ENCODE data around the gene PRR23C.

The PRR23C gene

DNA sequence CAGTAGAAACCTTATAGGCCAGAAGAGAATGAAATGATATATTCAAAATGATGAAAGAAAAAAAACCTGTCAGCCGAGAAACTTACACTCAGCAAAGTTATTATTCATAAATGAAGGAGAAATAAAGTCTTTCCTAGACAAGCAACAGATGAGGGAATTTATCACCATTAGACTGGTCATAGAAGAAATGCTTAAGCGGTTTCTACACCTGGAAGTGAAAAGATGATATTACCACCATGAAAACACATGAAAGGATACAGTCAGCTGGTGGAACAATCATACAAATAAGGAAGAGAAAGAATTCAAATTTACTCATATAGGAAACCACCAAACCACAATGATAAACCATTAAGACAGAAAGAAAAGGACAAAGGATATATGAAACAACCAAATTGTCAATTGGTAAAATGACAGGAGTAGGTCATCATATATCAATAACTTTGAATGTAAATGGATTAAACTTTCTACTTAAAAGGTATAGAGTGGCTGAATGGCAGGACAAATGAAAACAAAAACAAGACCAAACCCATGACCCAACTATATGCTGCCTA is 29.9 kb upstream of the PRR23C start:
- no peak overlapping the region for H3K4me3 ChIP-seq (ENCODE audit: low read depth in 1 of 2, low read length in 1 of 2)
- H3K27me3 ChIP-seq = peaks cover 11% of the 10 kb centered on the region
- TF ChIP-seq, protein P1, sequence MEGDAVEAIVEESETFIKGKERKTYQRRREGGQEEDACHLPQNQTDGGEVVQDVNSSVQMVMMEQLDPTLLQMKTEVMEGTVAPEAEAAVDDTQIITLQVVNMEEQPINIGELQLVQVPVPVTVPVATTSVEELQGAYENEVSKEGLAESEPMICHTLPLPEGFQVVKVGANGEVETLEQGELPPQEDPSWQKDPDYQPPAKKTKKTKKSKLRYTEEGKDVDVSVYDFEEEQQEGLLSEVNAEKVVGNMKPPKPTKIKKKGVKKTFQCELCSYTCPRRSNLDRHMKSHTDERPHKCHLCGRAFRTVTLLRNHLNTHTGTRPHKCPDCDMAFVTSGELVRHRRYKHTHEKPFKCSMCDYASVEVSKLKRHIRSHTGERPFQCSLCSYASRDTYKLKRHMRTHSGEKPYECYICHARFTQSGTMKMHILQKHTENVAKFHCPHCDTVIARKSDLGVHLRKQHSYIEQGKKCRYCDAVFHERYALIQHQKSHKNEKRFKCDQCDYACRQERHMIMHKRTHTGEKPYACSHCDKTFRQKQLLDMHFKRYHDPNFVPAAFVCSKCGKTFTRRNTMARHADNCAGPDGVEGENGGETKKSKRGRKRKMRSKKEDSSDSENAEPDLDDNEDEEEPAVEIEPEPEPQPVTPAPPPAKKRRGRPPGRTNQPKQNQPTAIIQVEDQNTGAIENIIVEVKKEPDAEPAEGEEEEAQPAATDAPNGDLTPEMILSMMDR (IDR thresholded peaks at IDR 0.05) = no peak
- H3K4me1 ChIP-seq (ENCODE audit: control insufficient read depth in 1 of 2, insufficient read depth in 1 of 2, low read depth in 1 of 2, low read length in 1 of 2) = no peaks in the 10 kb centered on the region
- no peak overlapping the region for H3K27ac ChIP-seq
- H3K36me3 ChIP-seq = no peaks in the 10 kb centered on the region
- no peaks in the 10 kb centered on the region for H3K9me3 ChIP-seq

DNA sequence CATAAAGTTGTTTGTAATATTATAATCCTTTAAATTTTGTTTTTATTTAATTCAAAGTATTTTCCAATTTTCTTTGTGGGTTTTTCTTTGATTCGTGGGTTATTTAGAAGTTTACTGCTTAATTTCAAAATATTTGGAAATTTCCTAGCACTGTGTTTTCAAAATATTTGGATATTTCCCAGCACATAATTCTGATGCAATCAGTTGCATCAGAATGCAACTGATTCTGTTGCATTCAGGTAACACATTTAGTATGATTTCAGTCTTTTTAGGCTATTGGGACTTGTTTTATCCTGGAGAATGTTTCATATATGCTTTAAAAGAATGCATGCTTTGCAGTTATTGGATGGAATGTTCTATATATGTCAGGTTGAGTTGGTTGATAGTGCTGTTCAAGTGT is 18.2 kb upstream of the PRR23C start:
- Histone ChIP-seq H3K9me3 (no peaks in the 10 kb centered on the region), H3K4me1 (ENCODE audit: control insufficient read depth in 1 of 2, insufficient read depth in 1 of 2, low read depth in 1 of 2, low read length in 1 of 2) (peaks cover 4 to 7% of the 10 kb centered on the region in 2 experiments), H3K36me3 (no peaks in the 10 kb centered on the region), H3K4me3 (ENCODE audit: low read depth in 1 of 2, low read length in 1 of 2) (no peak overlapping the region), H3K27me3 (no peaks in the 10 kb centered on the region), H3K27ac (no peak overlapping the region)
- TF ChIP-seq, protein P1 (IDR thresholded peaks at IDR 0.05) = no peak

DNA sequence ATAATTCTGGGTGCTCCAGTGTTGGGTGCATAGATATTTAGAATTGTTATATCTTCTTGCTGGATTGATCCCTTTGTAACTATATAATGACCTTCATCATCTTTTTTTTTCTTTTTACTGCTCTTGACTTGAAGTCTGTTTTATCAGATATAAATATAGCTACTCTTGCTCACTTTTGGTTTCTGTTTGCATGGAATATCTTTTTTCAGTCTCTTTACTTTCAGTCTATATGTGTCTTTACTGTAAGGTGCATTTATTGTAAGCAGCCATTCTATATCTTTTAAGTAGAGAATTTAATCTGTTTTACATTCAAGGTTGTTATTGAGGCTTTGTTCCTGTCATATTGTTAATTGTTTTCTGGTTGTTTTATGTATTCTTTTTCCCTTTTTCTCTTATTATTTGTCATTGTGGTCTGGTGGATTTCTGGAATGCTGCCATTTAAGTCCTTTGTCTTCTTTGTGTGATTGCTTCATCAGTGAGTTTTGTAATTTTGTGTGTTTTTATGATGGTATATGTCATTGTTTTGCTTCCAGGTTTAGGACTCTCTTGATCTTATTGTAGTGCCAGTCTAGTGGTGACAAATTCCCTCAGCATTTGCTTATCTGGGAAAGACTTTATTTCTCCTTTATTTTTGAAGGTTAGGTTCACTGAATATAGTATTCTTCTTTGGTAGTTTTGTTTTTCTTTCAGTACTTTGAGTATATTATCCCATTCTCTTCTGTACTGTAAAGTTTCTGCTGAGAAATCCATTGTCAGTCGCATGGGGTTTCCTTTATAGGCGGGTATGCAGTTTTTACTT is 8.3 kb upstream of the PRR23C start:
- TF ChIP-seq, protein P1 (IDR thresholded peaks at IDR 0.05) = no peak
- no peaks in the 10 kb centered on the region for H3K4me1 ChIP-seq (ENCODE audit: control insufficient read depth in 1 of 2, insufficient read depth in 1 of 2, low read depth in 1 of 2, low read length in 1 of 2)
- no peak overlapping the region for H3K4me3 ChIP-seq (ENCODE audit: low read depth in 1 of 2, low read length in 1 of 2)

DNA sequence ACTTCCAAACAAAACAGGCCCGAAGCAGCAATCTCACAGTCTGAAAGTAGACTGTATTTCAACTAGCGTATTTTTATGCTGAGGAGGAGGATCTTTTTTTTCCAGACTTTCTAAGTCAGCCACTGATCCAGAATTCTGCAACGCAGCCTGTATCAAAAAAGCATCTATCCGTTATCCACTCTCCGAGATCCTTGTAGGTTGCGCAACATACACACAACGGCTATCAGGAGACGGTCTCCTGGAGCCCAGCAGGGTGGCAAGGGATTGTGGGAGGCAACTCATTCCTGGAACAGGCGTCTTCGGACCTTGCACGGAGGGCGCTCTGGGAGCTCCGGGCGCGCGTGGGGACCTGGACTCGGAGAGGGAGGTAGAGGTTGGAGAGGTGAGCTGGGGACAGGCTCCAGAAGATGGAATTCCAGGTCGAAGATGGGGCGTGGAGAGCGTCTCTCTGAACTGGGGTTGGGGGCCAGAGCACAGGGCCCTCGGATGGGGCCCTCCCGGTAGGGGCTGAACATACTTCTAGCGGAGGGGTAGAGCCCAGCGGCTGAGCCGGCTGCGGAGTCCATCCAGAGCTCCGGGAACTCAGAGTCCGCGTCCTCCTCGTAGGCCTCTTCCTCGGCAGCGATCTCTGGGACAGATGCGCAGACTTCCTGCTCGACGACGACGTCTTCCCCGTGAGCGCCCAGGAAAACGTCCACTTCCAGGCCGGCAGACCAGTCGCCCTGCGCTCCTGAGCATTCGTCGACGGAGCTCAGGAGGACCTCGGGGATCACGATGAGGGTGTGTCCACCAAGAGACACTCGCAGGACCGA is 932 bp downstream of the PRR23C start:
- H3K27me3 ChIP-seq = peaks cover 26% of the 10 kb centered on the region
- H3K36me3 ChIP-seq = no peaks in the 10 kb centered on the region
- TF ChIP-seq, protein P1 (IDR thresholded peaks at IDR 0.05) = no peak
- H3K4me1 ChIP-seq (ENCODE audit: control insufficient read depth in 1 of 2, insufficient read depth in 1 of 2, low read depth in 1 of 2, low read length in 1 of 2) = no peaks in the 10 kb centered on the region
- peaks cover 5% of the 10 kb centered on the region for H3K9me3 ChIP-seq
- H3K4me3 ChIP-seq (ENCODE audit: low read depth in 1 of 2, low read length in 1 of 2) = no peak overlapping the region
- H3K27ac ChIP-seq = no peak overlapping the region

More for the DNA sequence above, 8.3 kb upstream of the PRR23C start:
- Histone ChIP-seq H3K9me3 (no peaks in the 10 kb centered on the region), H3K36me3 (no peaks in the 10 kb centered on the region), H3K27ac (no peak overlapping the region), H3K27me3 (peaks cover 9% of the 10 kb centered on the region)

DNA sequence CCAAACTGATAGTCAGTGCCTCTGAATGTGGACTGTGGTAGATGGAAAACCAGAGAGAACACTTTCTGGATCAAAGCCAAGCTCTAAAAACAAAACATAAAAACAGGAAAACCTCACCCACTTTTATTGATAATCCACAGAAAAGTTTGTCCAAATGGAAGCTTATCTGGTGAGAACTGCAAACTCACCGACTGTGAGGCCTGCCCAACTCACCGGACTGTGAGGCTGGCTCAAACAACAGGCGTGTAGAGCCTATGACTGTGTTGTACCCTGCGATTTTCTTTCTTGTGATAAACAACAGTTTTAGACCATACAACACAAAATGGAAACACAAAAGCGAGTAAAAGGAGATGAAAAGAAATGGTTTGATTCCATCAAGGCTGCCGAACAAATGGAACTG is 7.2 kb downstream of the PRR23C start:
- TF ChIP-seq, protein P1 (IDR thresholded peaks at IDR 0.05) = no peak
- no peak overlapping the region for H3K27ac ChIP-seq
- H3K36me3 ChIP-seq = no peaks in the 10 kb centered on the region
- H3K4me3 ChIP-seq (ENCODE audit: low read depth in 1 of 2, low read length in 1 of 2) = no peak overlapping the region
- H3K9me3 ChIP-seq = no peaks in the 10 kb centered on the region
- no peaks in the 10 kb centered on the region for H3K4me1 ChIP-seq (ENCODE audit: control insufficient read depth in 1 of 2, insufficient read depth in 1 of 2, low read depth in 1 of 2, low read length in 1 of 2)
- H3K27me3 ChIP-seq = peaks cover 19% of the 10 kb centered on the region

Measured in neutrophil (primary cell).